ENCODE results near the gene C11orf52. TPM values are rescaled to one million over a fixed set of nuclear protein-coding genes. Genes with fewer than 3 reads are reported as not detected.

C11orf52 gene
- total and polyA plus RNA-seq, 2 of the 4 experiments (the other 2 are of a cell fraction) = 0.90 to 1.1 TPM

DNA sequence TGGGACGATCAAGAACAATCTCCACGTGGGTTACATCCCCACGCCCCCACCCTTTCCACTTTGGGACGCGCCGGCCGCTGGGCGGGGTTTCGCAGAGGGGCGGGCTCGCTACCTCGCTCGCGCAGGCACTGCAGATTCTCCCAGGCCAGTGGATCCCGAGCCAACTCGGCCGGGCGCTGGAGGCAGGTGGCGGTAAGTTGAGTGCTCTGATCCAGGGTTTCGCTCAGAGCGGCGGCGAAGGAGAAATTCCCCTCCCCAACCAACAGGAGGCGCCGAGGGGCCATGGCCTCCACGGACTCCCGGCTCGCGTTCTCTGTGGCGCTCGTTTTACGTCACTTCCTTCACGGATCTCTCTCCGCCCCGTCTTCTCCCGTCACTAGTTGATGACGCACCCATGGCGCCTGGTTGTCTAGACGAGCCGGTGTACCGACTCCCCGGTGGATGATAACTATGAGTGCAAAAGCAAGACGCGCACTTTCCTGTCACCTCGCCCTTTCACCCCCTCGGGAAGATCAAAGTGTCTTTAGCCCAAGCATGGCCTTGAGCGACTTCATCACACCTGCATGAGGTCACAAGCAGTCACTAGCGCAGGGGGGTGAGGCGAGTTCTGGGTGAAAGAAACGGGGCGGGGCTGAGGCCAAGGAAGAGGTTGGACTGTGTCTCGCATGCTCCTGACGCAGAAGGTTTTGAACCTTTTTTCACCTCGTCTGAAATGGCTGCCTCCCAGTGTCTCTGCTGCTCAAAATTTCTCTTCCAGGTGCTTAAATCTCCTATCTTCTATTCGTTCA is 39.7 kb upstream of the C11orf52 start, which contains the start of the genes CFAP68 and FDXACB1:
Gene CFAP68 (plus strand): TSS at position 693 of the 788 bp plus-strand sequence. CDS start 20 bp downstream, at position 713.
Gene FDXACB1 (minus strand): TSS at position 317 of the 788 bp plus-strand sequence. CDS start 33 bp downstream, at position 284.
- peak within 1 kb of the TSS; percentile 99 for H2BK120ac ChIP-seq (ENCODE audit: low read depth, low read length)
- BruUV-seq (replicated peaks) = no TSS peak
- peak within 1 kb of the TSS; percentile 100 for H3K4ac ChIP-seq (ENCODE audit: low read depth, low read length)
- peak within 1 kb of the TSS; percentile 88 for H2AK5ac ChIP-seq (ENCODE audit: low read depth, low read length)
- peak within 1 kb of the TSS; percentile 100 for H3K14ac ChIP-seq (replicated peaks; ENCODE audit: low read depth, low read length)
- H4K5ac ChIP-seq (ENCODE audit: low read depth, low read length) = peak within 1 kb of the TSS; percentile 97
- peak within 1 kb of the TSS; percentile 88 for H3K27ac ChIP-seq (ENCODE audit: insufficient read depth, low read length)
- peaks cover 3% of the 10 kb centered on the region; the same call in 1 of the 2 replicates for H3K4me1 ChIP-seq (ENCODE audit: control insufficient read depth, insufficient read depth, low read length)
- no peaks in the 10 kb centered on the region for H3K27me3 ChIP-seq (ENCODE audit: control insufficient read depth, insufficient read depth, low read length)
- peak; percentile 97 for DNase-seq
- CTCF ChIA-PET = interaction anchor here (0.8 kb wide), 1 partner anchor 119 kb away, joined by 3 read pairs; no protein-coding TSS in a partner anchor
- no peaks in the 10 kb centered on the region for H4K20me1 ChIP-seq (ENCODE audit: insufficient read depth, low read length)
- peaks cover 0 to 11% of the 10 kb centered on the region in 2 experiments; a peak in 3 of 4 replicates for H3K79me1 ChIP-seq (ENCODE audit: low read depth in 1 of 2, low read length in 2 of 2)
- WGBS, 2 experiments (ENCODE audit: extremely low coverage in 2 of 2, insufficient read length in 1 of 2) = 0% methylated on average over 14 of the region's 55 CpGs; no CpG with 5 or more reads in 1 of the 2 experiments
- H4K91ac ChIP-seq (ENCODE audit: insufficient read depth, low read depth, low read length) = peak within 1 kb of the TSS; percentile 100
- intact Hi-C loops (cut with micrococcal nuclease) = loop anchor here (1.0 to 10.0 kb wide), 10 partner anchors 48 to 401 kb away; partner anchors contain the start of genes DIXDC1, DLAT, NKAPD1 and PIH1D2
- H3K23ac ChIP-seq (ENCODE audit: low read depth, low read length) = peak within 1 kb of the TSS; percentile 99
- H3K36me3 ChIP-seq (ENCODE audit: control insufficient read depth, insufficient read depth, low read length) = no peaks in the 10 kb centered on the region; the same call in 1 of the 2 replicates
- peak; percentile 95 for ATAC-seq (ENCODE audit: low read depth)
- H3K4me3 ChIP-seq (ENCODE audit: insufficient read depth, low read depth, low read length) = peak within 1 kb of the TSS; percentile 71
- in situ Hi-C loops (cut with MboI; ENCODE audit: low sequenced_read_pairs) = loop anchor here (5.0 kb wide), 1 partner anchor 113 kb away; no protein-coding TSS in a partner anchor
- H4K8ac ChIP-seq (ENCODE audit: low read depth in 2 of 2, low read length in 2 of 2) = peak within 1 kb of the TSS; percentile 87 to 100
- peak within 1 kb of the TSS; percentile 92 for H3K18ac ChIP-seq (ENCODE audit: low read depth, low read length)
- H3K9me3 ChIP-seq (ENCODE audit: control insufficient read depth, insufficient read depth, low read length) = no peaks in the 10 kb centered on the region
- H3K56ac ChIP-seq (ENCODE audit: extremely low read depth, insufficient read depth, low read length) = peak within 1 kb of the TSS; percentile 97
- POLR2A ChIA-PET (ENCODE audit: unreplicated experiment) = no interaction called here
- peak within 1 kb of the TSS; percentile 95 for H2BK5ac ChIP-seq (ENCODE audit: low read depth, low read length, poor library complexity, severe bottlenecking)
- dilution Hi-C loops (cut with HindIII; ENCODE audit: low sequenced_read_pairs, unreplicated experiment) = no loop called here
- peak within 1 kb of the TSS; percentile 77 for H3K4me2 ChIP-seq (ENCODE audit: low read depth, low read length)
- H2AK9ac ChIP-seq (replicated peaks; ENCODE audit: low read depth, low read length, poor library complexity) = peak within 1 kb of the TSS; percentile 93
- H3K9ac ChIP-seq (ENCODE audit: low read depth, low read length) = peak within 1 kb of the TSS; percentile 78
- H2AFZ ChIP-seq (replicated peaks; ENCODE audit: low read length, poor library complexity) = peak within 1 kb of the TSS; percentile 100
- H2BK15ac ChIP-seq (ENCODE audit: low read depth, low read length) = peak within 1 kb of the TSS; percentile 97; the same call in 2 of the 3 replicates
- H2BK20ac ChIP-seq (ENCODE audit: low read depth, low read length) = peak within 1 kb of the TSS; percentile 95
- peaks cover 3% of the 10 kb centered on the region; the same call in 1 of the 2 replicates for H3K9me1 ChIP-seq (ENCODE audit: insufficient read depth, low read length)
- TF ChIP-seq, protein P1, sequence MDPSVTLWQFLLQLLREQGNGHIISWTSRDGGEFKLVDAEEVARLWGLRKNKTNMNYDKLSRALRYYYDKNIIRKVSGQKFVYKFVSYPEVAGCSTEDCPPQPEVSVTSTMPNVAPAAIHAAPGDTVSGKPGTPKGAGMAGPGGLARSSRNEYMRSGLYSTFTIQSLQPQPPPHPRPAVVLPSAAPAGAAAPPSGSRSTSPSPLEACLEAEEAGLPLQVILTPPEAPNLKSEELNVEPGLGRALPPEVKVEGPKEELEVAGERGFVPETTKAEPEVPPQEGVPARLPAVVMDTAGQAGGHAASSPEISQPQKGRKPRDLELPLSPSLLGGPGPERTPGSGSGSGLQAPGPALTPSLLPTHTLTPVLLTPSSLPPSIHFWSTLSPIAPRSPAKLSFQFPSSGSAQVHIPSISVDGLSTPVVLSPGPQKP (IDR thresholded peaks at IDR 0.05; ENCODE audit: borderline replicate concordance, low read depth, low read length) = no peak
- TF ChIP-seq RCOR1 (IDR thresholded peaks at IDR 0.05; ENCODE audit: insufficient replicate concordance, low read length) (no peak), SMC3 (IDR thresholded peaks at IDR 0.05; ENCODE audit: low read depth, low read length) (peak; percentile 93), RAD21 (IDR thresholded peaks at IDR 0.05; ENCODE audit: low read length) (peak; percentile 97), NFE2L2 (IDR thresholded peaks at IDR 0.05; ENCODE audit: low read depth, low read length) (no peak), CHD1 (IDR thresholded peaks at IDR 0.05; ENCODE audit: low read depth, low read length) (no peak; the same call in 1 of the 2 replicates), MAZ (IDR thresholded peaks at IDR 0.05; ENCODE audit: borderline replicate concordance, low read depth, low read length) (peak; percentile 80; the same call in 1 of the 2 replicates), BHLHE40 (IDR thresholded peaks at IDR 0.05; ENCODE audit: low read depth, low read length) (no peak), MXI1 (IDR thresholded peaks at IDR 0.05; ENCODE audit: borderline replicate concordance, low read depth, low read length) (0 out of 2 replicates have a peak, but pooled peaks have one; percentile 80), FOS (IDR thresholded peaks at IDR 0.05; ENCODE audit: low read depth, low read length) (peak; percentile 57)
- TF ChIP-seq, protein P2, sequence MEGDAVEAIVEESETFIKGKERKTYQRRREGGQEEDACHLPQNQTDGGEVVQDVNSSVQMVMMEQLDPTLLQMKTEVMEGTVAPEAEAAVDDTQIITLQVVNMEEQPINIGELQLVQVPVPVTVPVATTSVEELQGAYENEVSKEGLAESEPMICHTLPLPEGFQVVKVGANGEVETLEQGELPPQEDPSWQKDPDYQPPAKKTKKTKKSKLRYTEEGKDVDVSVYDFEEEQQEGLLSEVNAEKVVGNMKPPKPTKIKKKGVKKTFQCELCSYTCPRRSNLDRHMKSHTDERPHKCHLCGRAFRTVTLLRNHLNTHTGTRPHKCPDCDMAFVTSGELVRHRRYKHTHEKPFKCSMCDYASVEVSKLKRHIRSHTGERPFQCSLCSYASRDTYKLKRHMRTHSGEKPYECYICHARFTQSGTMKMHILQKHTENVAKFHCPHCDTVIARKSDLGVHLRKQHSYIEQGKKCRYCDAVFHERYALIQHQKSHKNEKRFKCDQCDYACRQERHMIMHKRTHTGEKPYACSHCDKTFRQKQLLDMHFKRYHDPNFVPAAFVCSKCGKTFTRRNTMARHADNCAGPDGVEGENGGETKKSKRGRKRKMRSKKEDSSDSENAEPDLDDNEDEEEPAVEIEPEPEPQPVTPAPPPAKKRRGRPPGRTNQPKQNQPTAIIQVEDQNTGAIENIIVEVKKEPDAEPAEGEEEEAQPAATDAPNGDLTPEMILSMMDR (conservative IDR thresholded peaks at IDR 0.05; ENCODE audit: low read depth, low read length) = peak; percentile 99
- TF ChIP-seq, protein P3, sequence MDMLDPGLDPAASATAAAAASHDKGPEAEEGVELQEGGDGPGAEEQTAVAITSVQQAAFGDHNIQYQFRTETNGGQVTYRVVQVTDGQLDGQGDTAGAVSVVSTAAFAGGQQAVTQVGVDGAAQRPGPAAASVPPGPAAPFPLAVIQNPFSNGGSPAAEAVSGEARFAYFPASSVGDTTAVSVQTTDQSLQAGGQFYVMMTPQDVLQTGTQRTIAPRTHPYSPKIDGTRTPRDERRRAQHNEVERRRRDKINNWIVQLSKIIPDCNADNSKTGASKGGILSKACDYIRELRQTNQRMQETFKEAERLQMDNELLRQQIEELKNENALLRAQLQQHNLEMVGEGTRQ (IDR thresholded peaks at IDR 0.05; ENCODE audit: low read depth, low read length) = peak; percentile 11; the same call in 1 of the 2 replicates
